Natural killer cell (primary cell): ENCODE measurements around the gene MRPL20. TPM values are rescaled to one million over a fixed set of nuclear protein-coding genes. Genes with fewer than 3 reads are reported as not detected.
"Not testable (repeated sequence)": the region's sequence is repeated elsewhere in the genome, so short reads cannot be mapped to it uniquely, and the experiment has no call there.

Source experiments
- ATAC-seq, 3 donors: fragments of 150-1000 bp in 2 of 3; fragments of 200-7000 bp in 1 of 3; cut with Tn5 transposase; 1 replicate in 1 of 3; 2 replicates in 2 of 3; pipeline ENCODE4 v1.10.0; 2021; ENCODE audit warnings: mild to moderate bottlenecking in 2 of 3, moderate library complexity in 2 of 3
- DNase-seq, 2 donors: peaks; one replicate each; pipeline versions ENCODE4 v3.0.0 to v3.0.0-alpha.2; 2013 to 2021; ENCODE audit warnings: mixed read lengths in 1 of 2
- H3K27ac ChIP-seq: one replicate; pipeline ENCODE4 v1.5.1; 2013; ENCODE audit warnings: mild to moderate bottlenecking, low read length
- H3K27me3 ChIP-seq: one replicate; pipeline ENCODE4 v1.6.1; 2013; ENCODE audit warnings: low read length; ENCODE audit not compliant: control insufficient read depth, insufficient read depth
- H3K36me3 ChIP-seq: one replicate; pipeline ENCODE4 v1.6.1; 2013; ENCODE audit warnings: low read length; ENCODE audit not compliant: control insufficient read depth, insufficient read depth
- H3K4me1 ChIP-seq: one replicate; pipeline ENCODE4 v1.6.1; 2013; ENCODE audit warnings: low read length; ENCODE audit not compliant: control insufficient read depth, insufficient read depth
- H3K4me3 ChIP-seq: one replicate; pipeline ENCODE4 v1.5.1; 2013; ENCODE audit warnings: low read length
- H3K9me3 ChIP-seq: one replicate; pipeline ENCODE4 v1.6.1; 2013; ENCODE audit warnings: low read length; ENCODE audit not compliant: control insufficient read depth, insufficient read depth
- H3K27ac Mint-ChIP-seq, 2 donors: one replicate each; pipeline ENCODE4 v1.8.0; 2022; ENCODE audit warnings: mild to moderate bottlenecking in 2 of 2, mixed read lengths in 2 of 2, moderate library complexity in 1 of 2
- H3K27me3 Mint-ChIP-seq, 2 donors: one replicate each; pipeline ENCODE4 v1.8.0; 2022; ENCODE audit warnings: low read depth in 2 of 2, mixed read lengths in 2 of 2
- H3K36me3 Mint-ChIP-seq: one replicate; pipeline ENCODE4 v1.8.0; 2022; ENCODE audit warnings: mixed read lengths
- H3K4me1 Mint-ChIP-seq, 2 donors: one replicate each; pipeline ENCODE4 v1.8.0; 2022; ENCODE audit warnings: mixed read lengths in 2 of 2
- H3K4me3 Mint-ChIP-seq: one replicate; pipeline ENCODE4 v1.8.0; 2022; ENCODE audit warnings: mild to moderate bottlenecking, moderate library complexity, mixed read lengths
- H3K9me3 Mint-ChIP-seq, 2 donors: one replicate each; pipeline ENCODE4 v1.8.0; 2022; ENCODE audit warnings: mixed read lengths in 2 of 2
- WGBS: methylation state at CpG from one replicate; pipeline ENCODE4 v1.1.7; 2013; ENCODE audit warnings: missing lambda C conversion rate; ENCODE audit not compliant: insufficient coverage; 5-methylcytosine and 5-hydroxymethylcytosine counted together
- intact Hi-C: fragments of 100-400 bp; cut with micrococcal nuclease; formaldehyde crosslinking; loops from one replicate; pipeline ENCODE4 v1.14.2; 2022
- total RNA-seq, 4 donors: library from RNA; stranded (reverse); fragments of 120-200 nt in 1 of 4; gene quantifications; one replicate each; pipeline versions ENCODE4 v1.2.3 to v1.2.4, GENCODE V29; 2013 to 2022
- TF ChIP-seq, protein P1 (sequence below): fragments of 200-600 bp; IDR thresholded peaks from one replicate; pipeline ENCODE4 v1.8.0; 2022; ENCODE audit warnings: antibody characterized with exemption

Gene MRPL20
- total RNA-seq, 3 donors from 2014 or later (not counting 1 experiment from before 2014, with no cell fraction given) = 90.9 to 111 (median 92.7) TPM

DNA sequence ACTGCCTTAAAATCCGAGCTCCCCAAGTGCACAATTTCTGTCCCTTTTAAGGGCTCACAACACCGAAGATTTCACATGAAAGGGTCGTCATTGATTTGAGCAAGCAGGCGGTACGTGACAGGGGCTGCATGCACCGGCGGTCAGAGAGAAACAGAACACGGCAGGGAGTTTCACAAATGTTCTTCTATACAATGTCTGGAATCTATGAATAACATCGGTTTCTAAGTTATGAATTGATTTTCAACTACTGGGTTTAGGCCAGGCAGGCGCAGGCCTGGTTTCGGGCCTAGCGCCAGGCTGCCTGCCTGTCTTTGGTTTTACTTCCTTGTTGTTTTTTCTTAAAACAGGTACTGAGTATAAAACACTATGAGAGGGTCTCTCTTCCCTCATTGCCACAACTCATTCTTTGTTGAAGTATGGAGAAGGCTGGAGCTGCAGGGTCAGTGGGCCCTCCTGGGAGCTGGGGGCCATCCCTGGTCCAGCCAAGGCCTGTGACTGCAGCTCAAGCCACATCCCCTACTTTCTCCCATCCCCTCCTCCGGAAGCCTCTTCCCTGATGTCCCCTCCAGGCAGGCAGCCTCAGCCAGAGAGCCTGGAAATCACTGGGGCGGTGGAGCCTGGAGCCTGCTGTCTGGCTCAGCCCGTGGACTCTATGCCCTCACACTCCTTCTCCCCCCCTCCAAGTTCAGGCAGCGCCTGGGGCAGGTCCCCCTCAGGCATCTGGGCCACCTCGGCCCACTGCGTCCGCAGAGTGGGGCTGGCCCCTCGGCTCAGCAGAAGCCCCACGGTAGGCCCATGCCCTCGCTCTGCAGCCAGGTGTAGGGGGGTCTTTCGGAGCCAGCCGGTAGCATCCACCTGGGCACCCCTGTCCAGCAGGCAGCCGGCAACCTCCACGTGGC is 11.6 kb upstream of the MRPL20 start:
- intact Hi-C loops = no loop called here
- no peaks in the 10 kb centered on the region for H3K4me1 ChIP-seq
- TF ChIP-seq, protein P1, sequence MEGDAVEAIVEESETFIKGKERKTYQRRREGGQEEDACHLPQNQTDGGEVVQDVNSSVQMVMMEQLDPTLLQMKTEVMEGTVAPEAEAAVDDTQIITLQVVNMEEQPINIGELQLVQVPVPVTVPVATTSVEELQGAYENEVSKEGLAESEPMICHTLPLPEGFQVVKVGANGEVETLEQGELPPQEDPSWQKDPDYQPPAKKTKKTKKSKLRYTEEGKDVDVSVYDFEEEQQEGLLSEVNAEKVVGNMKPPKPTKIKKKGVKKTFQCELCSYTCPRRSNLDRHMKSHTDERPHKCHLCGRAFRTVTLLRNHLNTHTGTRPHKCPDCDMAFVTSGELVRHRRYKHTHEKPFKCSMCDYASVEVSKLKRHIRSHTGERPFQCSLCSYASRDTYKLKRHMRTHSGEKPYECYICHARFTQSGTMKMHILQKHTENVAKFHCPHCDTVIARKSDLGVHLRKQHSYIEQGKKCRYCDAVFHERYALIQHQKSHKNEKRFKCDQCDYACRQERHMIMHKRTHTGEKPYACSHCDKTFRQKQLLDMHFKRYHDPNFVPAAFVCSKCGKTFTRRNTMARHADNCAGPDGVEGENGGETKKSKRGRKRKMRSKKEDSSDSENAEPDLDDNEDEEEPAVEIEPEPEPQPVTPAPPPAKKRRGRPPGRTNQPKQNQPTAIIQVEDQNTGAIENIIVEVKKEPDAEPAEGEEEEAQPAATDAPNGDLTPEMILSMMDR = no peak
- Mint-ChIP-seq H3K27ac (no peak overlapping the region), H3K4me1 (no peaks in the 10 kb centered on the region), H3K27me3 (peaks cover 8 to 22% of the 10 kb centered on the region in 2 donors), H3K36me3 (no peaks in the 10 kb centered on the region), H3K9me3 (no peaks in the 10 kb centered on the region), H3K4me3 (no peak overlapping the region)
- no peak for ATAC-seq
- H3K36me3 ChIP-seq = no peaks in the 10 kb centered on the region
- H3K27me3 ChIP-seq = no peaks in the 10 kb centered on the region
- 91% methylated on average over 26 of the region's 26 CpGs for WGBS
- no peak for DNase-seq
- no peak overlapping the region for H3K4me3 ChIP-seq
- no peaks in the 10 kb centered on the region for H3K9me3 ChIP-seq
- H3K27ac ChIP-seq = no peak overlapping the region

GRCh38 chr1:1417825-1418463 is 10.9 kb upstream of the MRPL20 start:
- H3K4me1 ChIP-seq, H3K27me3 ChIP-seq, H3K27ac ChIP-seq, intact Hi-C loops, H3K27ac Mint-ChIP-seq, H3K9me3 Mint-ChIP-seq, DNase-seq, ATAC-seq, H3K4me3 ChIP-seq, H3K4me1 Mint-ChIP-seq, H3K36me3 ChIP-seq, H3K9me3 ChIP-seq, H3K36me3 Mint-ChIP-seq, H3K4me3 Mint-ChIP-seq: not testable (repeated sequence)
- 80% methylated on average over 24 of the region's 25 CpGs for WGBS
- H3K27me3 Mint-ChIP-seq = peaks cover 8 to 19% of the 10 kb centered on the region in 2 donors

DNA sequence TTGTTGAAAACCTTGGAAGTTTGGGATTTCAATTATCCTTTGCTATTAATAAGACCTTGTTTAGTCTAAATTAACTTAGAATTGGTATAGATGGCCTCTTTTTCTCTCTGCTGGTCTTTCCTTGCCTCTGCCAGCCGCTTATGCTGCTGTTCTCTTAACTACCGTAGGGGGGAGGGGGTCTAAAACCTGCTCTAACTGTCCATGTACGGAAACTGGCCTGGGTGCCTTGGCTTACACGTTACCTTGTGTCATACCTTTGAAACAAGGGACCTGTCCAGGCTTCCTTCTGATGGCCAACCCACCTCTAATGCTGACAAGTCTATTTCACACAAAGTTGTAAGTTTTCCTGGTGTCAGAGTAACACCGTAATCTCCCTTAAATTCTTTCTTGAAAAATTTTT is 10.3 kb upstream of the MRPL20 start:
- H3K27me3 ChIP-seq, DNase-seq, H3K9me3 ChIP-seq, H3K4me3 Mint-ChIP-seq, H3K36me3 Mint-ChIP-seq, intact Hi-C loops, H3K27ac Mint-ChIP-seq, H3K4me1 ChIP-seq, H3K9me3 Mint-ChIP-seq, H3K36me3 ChIP-seq, H3K4me3 ChIP-seq, H3K4me1 Mint-ChIP-seq, H3K27ac ChIP-seq, ATAC-seq: not testable (repeated sequence)
- peaks cover 8 to 14% of the 10 kb centered on the region in 2 donors for H3K27me3 Mint-ChIP-seq
- 82% methylated on average over 5 of the region's 5 CpGs for WGBS

- Mint-ChIP-seq H3K27ac (no peak overlapping the region), H3K4me3 (no peak overlapping the region), H3K4me1 (no peaks in the 10 kb centered on the region), H3K27me3 (peaks cover 8 to 10% of the 10 kb centered on the region in 2 donors), H3K36me3 (no peaks in the 10 kb centered on the region), H3K9me3 (peaks cover 2% of the 10 kb centered on the region in 2 donors)
- Histone ChIP-seq H3K27ac (no peak overlapping the region), H3K4me3 (no peak overlapping the region), H3K36me3 (no peaks in the 10 kb centered on the region), H3K4me1 (no peaks in the 10 kb centered on the region), H3K9me3 (no peaks in the 10 kb centered on the region), H3K27me3 (no peaks in the 10 kb centered on the region)
- TF ChIP-seq, protein P1 = no peak
- DNase-seq (no peak), ATAC-seq (no peak)
- intact Hi-C loops = no loop called here
- WGBS = 88% methylated on average over 13 of the region's 13 CpGs
Observed at GRCh38 chr1:1415751-1416150, 8.7 kb upstream of the MRPL20 start.

DNA sequence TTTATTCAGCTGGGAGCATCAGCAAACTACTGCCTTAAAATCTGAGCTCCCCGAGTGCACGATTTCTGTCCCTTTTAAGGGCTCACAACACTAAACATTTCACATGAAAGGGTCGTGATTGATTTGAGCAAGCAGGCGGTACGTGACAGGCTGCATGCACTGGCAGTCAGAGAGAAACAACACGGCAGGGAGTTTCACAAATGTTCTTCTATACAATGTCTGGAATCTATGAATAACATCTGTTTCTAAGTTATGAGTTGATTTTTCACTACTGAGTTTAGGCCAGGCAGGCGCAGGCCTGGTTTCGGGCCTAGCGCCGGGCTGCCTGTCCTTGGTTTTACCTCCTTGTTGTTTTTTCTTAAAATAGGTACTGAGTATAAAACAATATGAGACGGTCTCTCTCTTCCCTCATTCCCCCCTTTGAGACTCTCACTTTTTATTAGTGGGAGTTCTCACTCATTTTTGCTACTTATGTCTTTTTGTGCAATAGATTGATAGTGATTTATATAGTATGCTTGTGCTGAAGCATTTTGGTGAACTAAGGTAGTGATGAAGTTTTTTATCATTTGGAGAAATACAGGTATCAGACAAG is 5.3 kb upstream of the MRPL20 start:
- 81% methylated on average over 6 of the region's 11 CpGs for WGBS
- H3K27ac ChIP-seq, H3K27me3 Mint-ChIP-seq, H3K27me3 ChIP-seq, intact Hi-C loops, ATAC-seq, H3K27ac Mint-ChIP-seq, H3K9me3 Mint-ChIP-seq, H3K4me1 ChIP-seq, H3K4me3 Mint-ChIP-seq, H3K4me3 ChIP-seq, H3K36me3 Mint-ChIP-seq, DNase-seq, H3K9me3 ChIP-seq, H3K36me3 ChIP-seq, H3K4me1 Mint-ChIP-seq: not testable (repeated sequence)
